GM23248 (cell line): ENCODE measurements around the gene TBC1D25. TPM values are rescaled to one million over a fixed set of nuclear protein-coding genes. Genes with fewer than 3 reads are reported as not detected.

Source experiments
- DNase-seq: peaks from one replicate; pipeline ENCODE4 v3.0.0-alpha.2; 2015
- H2AFZ ChIP-seq: fragments of 200-600 bp; sonication (generic); 2 replicates; pipeline ENCODE4 v1.6.1; 2016; ENCODE audit warnings: antibody characterized with exemption
- H3F3A ChIP-seq: fragments of 200-600 bp; sonication (generic); 2 replicates; pipeline ENCODE4 v1.6.1; 2016; ENCODE audit warnings: mild to moderate bottlenecking, antibody characterized with exemption, mixed run types; ENCODE audit not compliant: insufficient read depth
- H3K27ac ChIP-seq: fragments of 200-600 bp; sonication (generic); 2 replicates; pipeline ENCODE4 v1.5.1; 2016; ENCODE audit warnings: mild to moderate bottlenecking
- H3K27me3 ChIP-seq: fragments of 200-600 bp; sonication (generic); replicated peaks from 2 replicates; pipeline ENCODE4 v1.6.1; 2016; ENCODE audit warnings: mild to moderate bottlenecking; ENCODE audit not compliant: insufficient read depth
- H3K36me3 ChIP-seq: fragments of 200-600 bp; sonication (generic); 2 replicates; pipeline ENCODE4 v1.6.1; 2016; ENCODE audit warnings: low read depth, mild to moderate bottlenecking
- H3K4me1 ChIP-seq: fragments of 200-600 bp; sonication (generic); 2 replicates; pipeline ENCODE4 v1.6.1; 2016; ENCODE audit warnings: mild to moderate bottlenecking; ENCODE audit not compliant: insufficient read depth
- H3K4me2 ChIP-seq: fragments of 200-600 bp; sonication (generic); one replicate; pipeline ENCODE4 v1.6.1; 2016; ENCODE audit warnings: mild to moderate bottlenecking; ENCODE audit not compliant: unreplicated experiment
- H3K4me3 ChIP-seq: fragments of 200-600 bp; sonication (generic); 2 replicates; pipeline ENCODE4 v1.5.1; 2016; ENCODE audit warnings: mild to moderate bottlenecking
- H3K79me2 ChIP-seq: fragments of 200-600 bp; sonication (generic); 2 replicates; pipeline ENCODE4 v1.6.1; 2016; ENCODE audit warnings: mild to moderate bottlenecking; ENCODE audit not compliant: insufficient read depth
- H3K9ac ChIP-seq: fragments of 200-600 bp; sonication (generic); 2 replicates; pipeline ENCODE4 v1.6.1; 2016; ENCODE audit warnings: mild to moderate bottlenecking
- H3K9me2 ChIP-seq: fragments of 200-600 bp; sonication (generic); 2 replicates; pipeline ENCODE4 v1.6.1; 2016; ENCODE audit warnings: mixed run types, mild to moderate bottlenecking, moderate library complexity; ENCODE audit not compliant: insufficient read depth
- H3K9me3 ChIP-seq: fragments of 200-600 bp; sonication (generic); one replicate; pipeline ENCODE4 v1.6.1; 2017; ENCODE audit warnings: low read depth
- H4K20me1 ChIP-seq: fragments of 200-600 bp; sonication (generic); 2 replicates; pipeline ENCODE4 v1.6.0; 2016; ENCODE audit not compliant: insufficient read depth
- EZH2 ChIP-seq: fragments of 200-600 bp; sonication (generic); IDR thresholded peaks from 2 replicates; pipeline ENCODE4 v1.6.1; 2018; ENCODE audit warnings: antibody characterized with exemption, mild to moderate bottlenecking; ENCODE audit not compliant: insufficient read depth, poor library complexity, severe bottlenecking
- EZH2phosphoT487 ChIP-seq: fragments of 200-600 bp; sonication (generic); IDR thresholded peaks from 2 replicates; pipeline ENCODE4 v1.6.1; 2018; ENCODE audit warnings: antibody characterized with exemption, moderate library complexity, mild to moderate bottlenecking, low read depth; ENCODE audit not compliant: insufficient read depth
- WGBS, 2 experiments: methylation state at CpG; one replicate each; pipeline ENCODE4 v1.1.6; 2015 to 2017; ENCODE audit warnings: low lambda C conversion rate in 2 of 2, low coverage in 1 of 2; ENCODE audit errors: missing lambda C conversion rate in 2 of 2; 5-methylcytosine and 5-hydroxymethylcytosine counted together
- in situ Hi-C: fragments of 300-500 bp; cut with MboI; formaldehyde crosslinking; loops from 2 replicates; pipeline ENCODE4 v1.15.0; 2020
- polyA plus RNA-seq: library from polyadenylated mRNA; unstranded; fragments of >200 nt; fragmentation: Nextera tagmentation; extraction: Ambion mirVana; gene quantifications from 2 replicates; pipeline ENCODE4 v1.2.1, GENCODE V29; 2016
- total RNA-seq: library from RNA; depleted of rRNA; stranded (reverse); fragments of >200 nt; shearing (Covaris generic); gene quantifications from 2 replicates; pipeline ENCODE4 v1.2.3, GENCODE V29; 2014

TBC1D25 gene
- total and polyA plus RNA-seq, 2 experiments from 2014 or later, result 7.9 to 8.6 TPM

- H3K4me3 ChIP-seq, result no peak overlapping the region
- H3K27ac ChIP-seq, result no peak overlapping the region
- no peak overlapping the region for H3K9ac ChIP-seq
- no peak for DNase-seq
- no peaks in the 10 kb centered on the region for H3K9me2 ChIP-seq
- H3K36me3 ChIP-seq, result peaks cover 28% of the 10 kb centered on the region
- H2AFZ ChIP-seq, result no peak overlapping the region
- in situ Hi-C loops, result no loop called here
- peaks cover 51% of the 10 kb centered on the region for H3F3A ChIP-seq
- 92 to 100% methylated on average over 1 of the region's 1 CpG for WGBS, 2 experiments
- H4K20me1 ChIP-seq, result no peaks in the 10 kb centered on the region
- no peak overlapping the region for H3K4me2 ChIP-seq
- peaks cover 30% of the 10 kb centered on the region for H3K4me1 ChIP-seq
- H3K79me2 ChIP-seq, result peaks cover 17% of the 10 kb centered on the region
- TF ChIP-seq EZH2phosphoT487 (no peak), EZH2 (no peak)
- H3K27me3 ChIP-seq, result no peaks in the 10 kb centered on the region
- H3K9me3 ChIP-seq, result no peaks in the 10 kb centered on the region
Measured at GRCh38 chrX:48580662-48581061, 41.1 kb downstream of the TBC1D25 start.

GRCh38 chrX:48584698-48585097 is 45.2 kb downstream of the TBC1D25 start:
- DNase-seq, result no peak
- Histone ChIP-seq H3K27me3 (no peaks in the 10 kb centered on the region), H3K9ac (no peak overlapping the region), H3K9me3 (no peaks in the 10 kb centered on the region), H3K4me2 (no peak overlapping the region), H3K36me3 (no peaks in the 10 kb centered on the region), H3K4me3 (no peak overlapping the region), H2AFZ (no peak overlapping the region), H3K4me1 (peaks cover 17% of the 10 kb centered on the region; the same call in 1 of the 2 replicates), H3K79me2 (no peaks in the 10 kb centered on the region), H3F3A (peaks cover 18% of the 10 kb centered on the region), H3K9me2 (no peaks in the 10 kb centered on the region), H3K27ac (no peak overlapping the region), H4K20me1 (no peaks in the 10 kb centered on the region)
- 9 to 11% methylated on average over 2 of the region's 2 CpGs for WGBS, 2 experiments
- in situ Hi-C loops, result no loop called here
- no peak for TF ChIP-seq EZH2phosphoT487
- no peak for TF ChIP-seq EZH2

GRCh38 chrX:48589482-48590162 is 50.1 kb downstream of the TBC1D25 start:
- Histone ChIP-seq H3K4me2 (no peak overlapping the region), H3K9me2 (no peaks in the 10 kb centered on the region), H3K27me3 (no peaks in the 10 kb centered on the region), H2AFZ (no peak overlapping the region; the same call in 1 of the 2 replicates), H4K20me1 (no peaks in the 10 kb centered on the region), H3K36me3 (no peaks in the 10 kb centered on the region), H3K27ac (no peak overlapping the region), H3K9ac (no peak overlapping the region), H3K4me1 (peaks cover 15% of the 10 kb centered on the region), H3K9me3 (no peaks in the 10 kb centered on the region), H3K79me2 (no peaks in the 10 kb centered on the region), H3F3A (no peaks in the 10 kb centered on the region), H3K4me3 (no peak overlapping the region)
- DNase-seq, result no peak
- in situ Hi-C loops, result no loop called here
- TF ChIP-seq EZH2phosphoT487 (no peak), EZH2 (no peak)
- WGBS, 2 experiments, result 20 to 27% methylated on average over 5 to 13 of the region's 13 CpGs

- 91 to 94% methylated on average over 13 to 21 of the region's 21 CpGs for WGBS, 2 experiments
- Histone ChIP-seq H3F3A (no peaks in the 10 kb centered on the region), H3K9me2 (no peaks in the 10 kb centered on the region), H3K27me3 (no peaks in the 10 kb centered on the region), H3K4me2 (no peak overlapping the region), H2AFZ (no peak overlapping the region; the same call in 1 of the 2 replicates), H3K9me3 (no peaks in the 10 kb centered on the region), H3K36me3 (no peaks in the 10 kb centered on the region), H3K4me1 (peaks cover 15% of the 10 kb centered on the region), H3K79me2 (no peaks in the 10 kb centered on the region), H3K4me3 (no peak overlapping the region), H3K27ac (peak overlapping the region; percentile 26), H4K20me1 (no peaks in the 10 kb centered on the region), H3K9ac (no peak overlapping the region)
- no peak for TF ChIP-seq EZH2phosphoT487
- TF ChIP-seq EZH2, result no peak
- in situ Hi-C loops, result no loop called here
- DNase-seq, result no peak
Measured at GRCh38 chrX:48590203-48591103, 50.9 kb downstream of the TBC1D25 start.
